H7 (cell line): ENCODE measurements around the gene COASY. TPM values are rescaled to one million over a fixed set of nuclear protein-coding genes. Genes with fewer than 3 reads are reported as not detected.
A peak's percentile ranks its signal among the peaks of the same experiment; 100 is the strongest.

Experiments
- DNase-seq: peaks from one replicate; pipeline ENCODE4 v3.0.0; 2012
- H3K27me3 ChIP-seq: 2 replicates; pipeline ENCODE4 v1.6.0; 2011; ENCODE audit warnings: mild to moderate bottlenecking, low read length; ENCODE audit not compliant: control insufficient read depth, insufficient read depth
- H3K36me3 ChIP-seq: replicated peaks from 2 replicates; pipeline ENCODE4 v1.5.1; 2011; ENCODE audit warnings: low read length; ENCODE audit not compliant: control insufficient read depth, insufficient read depth
- H3K4me3 ChIP-seq: 2 replicates; pipeline ENCODE4 v1.5.1; 2011; ENCODE audit warnings: low read depth, mild to moderate bottlenecking, control low read depth, low read length, moderate library complexity; ENCODE audit not compliant: insufficient read depth
- total RNA-seq: library from RNA; depleted of rRNA; stranded (reverse); fragments of >200 nt; shearing (Covaris generic); gene quantifications from 2 replicates; pipeline ENCODE4 v1.2.3, GENCODE V29; 2014

COASY gene
- total RNA-seq, 1 experiment from 2014 or later, result 59.2 TPM

DNA sequence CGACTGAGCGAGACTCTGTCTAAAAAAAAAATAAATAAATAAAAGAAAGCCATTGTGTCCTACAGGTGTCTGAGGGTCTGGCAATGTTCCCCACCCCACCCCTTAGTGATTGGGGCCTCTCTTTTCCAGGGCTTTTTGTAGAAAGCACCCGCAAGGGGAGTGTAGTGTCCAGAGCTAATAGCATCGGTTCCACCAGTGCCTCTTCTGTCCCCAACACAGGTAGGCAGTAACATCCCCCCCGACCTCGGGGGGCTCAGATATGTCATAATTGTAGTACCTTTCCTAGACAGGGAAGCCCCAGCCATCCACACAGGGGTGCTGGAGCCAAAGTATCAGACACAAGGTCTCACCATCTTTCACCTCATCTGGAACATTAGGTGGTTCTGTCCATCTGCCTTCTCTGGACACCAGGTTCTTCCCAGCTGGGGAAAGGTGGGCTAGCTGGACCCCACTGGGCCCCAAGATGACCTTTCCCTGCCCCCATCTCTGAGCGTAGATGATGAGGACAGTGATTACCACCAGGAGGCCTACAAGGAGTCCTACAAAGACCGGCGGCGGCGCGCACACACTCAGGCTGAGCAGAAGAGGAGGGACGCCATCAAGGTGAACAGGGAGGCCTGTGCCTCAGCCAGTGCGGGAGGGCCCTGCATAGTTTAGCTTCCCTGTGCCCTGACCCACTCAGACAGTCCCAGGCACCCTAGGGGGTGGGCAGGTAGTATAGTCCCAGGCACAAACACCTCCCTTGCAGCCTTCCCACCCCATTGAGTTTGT lies 6.6 kb downstream of the COASY start:
- Histone ChIP-seq H3K36me3 (peaks cover 53% of the 10 kb centered on the region), H3K4me3 (no peak overlapping the region), H3K27me3 (no peaks in the 10 kb centered on the region)
- DNase-seq, result peak; percentile 21

- no peak for DNase-seq
- Histone ChIP-seq H3K27me3 (no peaks in the 10 kb centered on the region), H3K36me3 (peaks cover 48% of the 10 kb centered on the region), H3K4me3 (no peak overlapping the region)
Measured at GRCh38 chr17:42571435-42572225, 9.7 kb downstream of the COASY start.

DNA sequence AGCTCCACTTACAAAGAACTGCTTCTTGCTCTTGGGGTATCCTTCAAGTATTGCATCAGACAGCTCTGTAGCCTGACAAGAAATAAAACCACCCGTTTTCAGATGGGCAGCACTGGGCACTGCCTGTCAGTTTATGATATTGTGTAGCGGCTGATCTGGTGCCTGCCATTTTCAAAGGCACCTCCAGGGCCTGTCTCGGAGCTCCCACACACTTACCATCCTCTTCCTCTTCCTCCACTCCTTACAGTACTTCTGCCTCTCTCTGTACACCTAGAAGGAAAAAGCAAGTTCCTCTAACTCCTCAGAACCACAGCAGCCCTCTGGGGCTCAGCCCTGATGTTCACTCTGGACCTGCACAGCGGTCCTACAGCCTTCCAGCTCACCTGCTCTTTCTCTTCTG lies 11.1 kb downstream of the COASY start:
- Histone ChIP-seq H3K27me3 (no peaks in the 10 kb centered on the region), H3K36me3 (peaks cover 48% of the 10 kb centered on the region), H3K4me3 (no peak overlapping the region)

GRCh38 chr17:42574463-42574862 lies 12.5 kb downstream of the COASY start:
- no peak for DNase-seq
- Histone ChIP-seq H3K36me3 (peaks cover 38% of the 10 kb centered on the region), H3K4me3 (no peak overlapping the region), H3K27me3 (no peaks in the 10 kb centered on the region)

More for the DNA sequence above, 11.1 kb downstream of the COASY start:
- DNase-seq, result no peak

- peaks cover 32% of the 10 kb centered on the region for H3K36me3 ChIP-seq
- H3K27me3 ChIP-seq, result no peaks in the 10 kb centered on the region
- DNase-seq, result no peak
- H3K4me3 ChIP-seq, result peak overlapping the region; percentile 94
Measured at GRCh38 chr17:42577140-42577531, 15.2 kb downstream of the COASY start.

- Histone ChIP-seq H3K4me3 (peak within 1 kb of the TSS; percentile 94), H3K36me3 (peaks cover 33% of the 10 kb centered on the region), H3K27me3 (no peaks in the 10 kb centered on the region)
- DNase-seq, result peak; percentile 99
Measured at GRCh38 chr17:42577532-42578281, 15.8 kb downstream of the COASY start, which contains the start of gene PSMC3IP. PSMC3IP (minus strand) TSS chr17:42577729; CDS start chr17:42577686, 43 bp downstream.

- H3K27me3 ChIP-seq, result no peaks in the 10 kb centered on the region
- peaks cover 33% of the 10 kb centered on the region for H3K36me3 ChIP-seq
- H3K4me3 ChIP-seq, result peak overlapping the region; percentile 94
- DNase-seq, result peak; percentile 96
Measured at GRCh38 chr17:42578282-42578869, 16.4 kb downstream of the COASY start.

DNA sequence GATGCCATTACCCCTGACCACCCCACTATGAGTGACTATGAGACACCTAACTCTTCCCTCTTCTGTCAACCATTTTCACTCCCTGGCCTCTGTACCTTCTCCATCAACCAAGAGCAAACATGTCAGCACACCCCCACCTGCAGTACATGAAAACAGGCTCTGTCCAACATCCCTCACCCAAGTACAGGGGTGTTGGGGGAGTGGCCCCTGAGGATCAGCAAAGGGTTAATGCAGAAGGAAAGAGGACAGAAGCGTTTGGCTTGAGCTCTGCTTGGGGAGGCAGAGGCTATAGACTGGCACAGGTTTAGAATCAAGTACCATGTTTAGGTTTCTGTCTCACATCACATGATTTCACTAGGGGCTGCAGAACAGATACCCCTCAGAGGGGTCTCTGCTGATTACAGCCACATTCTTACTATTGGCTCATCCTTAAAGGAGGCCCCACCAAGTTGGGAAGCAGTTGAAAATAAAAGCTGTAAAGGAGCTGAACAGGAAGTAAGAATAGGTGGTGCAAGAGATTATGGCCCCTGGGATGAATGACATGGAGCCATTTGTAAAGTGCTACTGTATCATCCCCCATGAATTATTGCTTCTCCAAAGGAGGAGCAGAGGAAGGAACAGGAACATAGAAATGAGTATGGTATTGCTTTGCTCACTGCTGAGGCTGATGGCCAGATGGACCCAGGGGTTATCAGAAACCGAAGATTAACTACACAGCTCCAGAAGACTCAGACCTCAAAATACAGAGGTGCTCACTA lies 18.0 kb downstream of the COASY start:
- H3K27me3 ChIP-seq, result no peaks in the 10 kb centered on the region
- no peak for DNase-seq
- no peak overlapping the region for H3K4me3 ChIP-seq
- peaks cover 32% of the 10 kb centered on the region for H3K36me3 ChIP-seq

- H3K4me3 ChIP-seq, result no peak overlapping the region
- peaks cover 37% of the 10 kb centered on the region for H3K36me3 ChIP-seq
- no peaks in the 10 kb centered on the region for H3K27me3 ChIP-seq
- DNase-seq, result no peak
Measured at GRCh38 chr17:42581744-42582270, 19.9 kb downstream of the COASY start.

DNA sequence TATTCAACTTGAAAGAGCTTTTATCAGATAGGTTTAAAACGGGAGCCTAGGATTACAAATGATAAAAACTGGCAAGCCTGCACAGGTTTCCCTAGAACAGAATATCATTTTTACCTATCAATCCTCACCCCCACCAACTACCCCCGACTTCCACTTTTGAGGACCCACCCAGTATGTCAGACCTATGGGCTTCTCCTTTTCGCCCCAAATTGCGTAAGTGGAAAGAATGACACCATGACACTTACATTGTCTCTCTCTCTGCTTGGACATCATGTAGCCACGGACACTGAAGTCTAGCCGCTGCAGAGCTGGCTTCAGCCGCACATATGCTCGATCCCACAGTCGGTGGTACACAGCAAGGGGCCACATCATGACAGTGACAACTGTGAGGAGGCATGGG lies 22.9 kb downstream of the COASY start:
- Histone ChIP-seq H3K27me3 (no peaks in the 10 kb centered on the region), H3K4me3 (no peak overlapping the region), H3K36me3 (peaks cover 41% of the 10 kb centered on the region)
- no peak for DNase-seq

DNA sequence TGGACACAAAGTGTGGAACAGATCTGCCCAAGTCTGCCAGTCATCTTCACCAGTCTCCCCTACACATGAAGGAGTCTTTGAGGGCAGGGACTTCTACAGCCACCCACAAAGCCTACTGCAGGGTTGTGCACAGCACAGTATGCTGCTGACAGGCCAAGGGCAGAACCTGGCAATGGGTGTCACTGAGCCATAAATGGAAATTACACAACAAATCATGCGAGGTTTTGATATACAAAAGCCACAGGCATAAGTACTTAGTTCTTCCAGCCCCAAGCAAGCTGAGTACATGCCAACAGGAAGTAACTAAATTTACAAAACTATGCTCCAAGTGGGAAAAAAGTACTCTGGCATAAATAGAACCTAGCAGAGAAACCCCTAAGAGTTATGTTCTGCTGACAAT lies 23.4 kb downstream of the COASY start:
- no peak for DNase-seq
- Histone ChIP-seq H3K36me3 (peaks cover 41% of the 10 kb centered on the region), H3K27me3 (no peaks in the 10 kb centered on the region), H3K4me3 (no peak overlapping the region)

GRCh38 chr17:42586514-42587230 lies 24.7 kb downstream of the COASY start:
- H3K27me3 ChIP-seq, result no peaks in the 10 kb centered on the region
- H3K36me3 ChIP-seq, result peaks cover 36% of the 10 kb centered on the region

GRCh38 chr17:42590886-42591285 lies 28.9 kb downstream of the COASY start:
- DNase-seq, result no peak
- peaks cover 7% of the 10 kb centered on the region for H3K36me3 ChIP-seq
- H3K4me3 ChIP-seq, result no peak overlapping the region
- no peaks in the 10 kb centered on the region for H3K27me3 ChIP-seq

More at GRCh38 chr17:42586514-42587230, 24.7 kb downstream of the COASY start:
- DNase-seq, result no peak
- H3K4me3 ChIP-seq, result no peak overlapping the region
